IPS-18a (cell line): Measurements from ENCODE around the gene EME2.

ENCODE experiments used
- H3K27ac ChIP-seq: one replicate; pipeline ENCODE4 v1.5.1; 2013; ENCODE audit warnings: low read length
- H3K27me3 ChIP-seq: one replicate; pipeline ENCODE4 v1.6.1; 2013; ENCODE audit warnings: mild to moderate bottlenecking, low read length; ENCODE audit not compliant: control insufficient read depth, insufficient read depth
- H3K36me3 ChIP-seq: one replicate; pipeline ENCODE4 v1.6.1; 2013; ENCODE audit warnings: low read depth, low read length; ENCODE audit not compliant: control insufficient read depth
- H3K4me1 ChIP-seq: one replicate; pipeline ENCODE4 v1.6.1; 2013; ENCODE audit warnings: low read depth, low read length; ENCODE audit not compliant: control insufficient read depth
- H3K4me3 ChIP-seq: one replicate; pipeline ENCODE4 v1.5.1; 2013; ENCODE audit warnings: low read length
- H3K9ac ChIP-seq: one replicate; pipeline ENCODE4 v1.6.1; 2013; ENCODE audit warnings: mild to moderate bottlenecking, low read length, moderate library complexity
- H3K9me3 ChIP-seq: one replicate; pipeline ENCODE4 v1.6.1; 2013; ENCODE audit warnings: low read depth, low read length; ENCODE audit not compliant: control insufficient read depth

EME2 gene

GRCh38 chr16:1762879-1763520 lies 9.6 kb upstream of the EME2 start:
- Histone ChIP-seq H3K36me3 (no peaks in the 10 kb centered on the region), H3K27me3 (no peaks in the 10 kb centered on the region), H3K27ac (no peak overlapping the region), H3K9ac (no peak overlapping the region), H3K9me3 (no peaks in the 10 kb centered on the region), H3K4me3 (no peak overlapping the region), H3K4me1 (no peaks in the 10 kb centered on the region)

- no peak overlapping the region for H3K9ac ChIP-seq
- H3K36me3 ChIP-seq = no peaks in the 10 kb centered on the region
- no peaks in the 10 kb centered on the region for H3K9me3 ChIP-seq
- H3K4me1 ChIP-seq = no peaks in the 10 kb centered on the region
- no peak overlapping the region for H3K4me3 ChIP-seq
- no peaks in the 10 kb centered on the region for H3K27me3 ChIP-seq
- H3K27ac ChIP-seq = no peak overlapping the region
Observed at GRCh38 chr16:1763521-1764511, 8.8 kb upstream of the EME2 start.

GRCh38 chr16:1764971-1765370 lies 7.6 kb upstream of the EME2 start:
- Histone ChIP-seq H3K9me3 (no peaks in the 10 kb centered on the region), H3K27me3 (no peaks in the 10 kb centered on the region), H3K36me3 (no peaks in the 10 kb centered on the region), H3K4me1 (no peaks in the 10 kb centered on the region), H3K9ac (no peak overlapping the region), H3K4me3 (no peak overlapping the region), H3K27ac (no peak overlapping the region)

- H3K4me1 ChIP-seq = no peaks in the 10 kb centered on the region
- H3K27ac ChIP-seq = no peak overlapping the region
- no peak overlapping the region for H3K4me3 ChIP-seq
- no peaks in the 10 kb centered on the region for H3K36me3 ChIP-seq
- H3K27me3 ChIP-seq = no peaks in the 10 kb centered on the region
- H3K9ac ChIP-seq = no peak overlapping the region
- no peaks in the 10 kb centered on the region for H3K9me3 ChIP-seq
Observed at GRCh38 chr16:1765826-1766225, 6.8 kb upstream of the EME2 start.

- Histone ChIP-seq H3K4me3 (no peak overlapping the region), H3K4me1 (no peaks in the 10 kb centered on the region), H3K27ac (no peak overlapping the region), H3K9me3 (no peaks in the 10 kb centered on the region), H3K9ac (no peak overlapping the region), H3K27me3 (no peaks in the 10 kb centered on the region), H3K36me3 (no peaks in the 10 kb centered on the region)
Observed at GRCh38 chr16:1766231-1766630, 6.4 kb upstream of the EME2 start.

- Histone ChIP-seq H3K4me1 (no peaks in the 10 kb centered on the region), H3K27ac (no peak overlapping the region), H3K9me3 (no peaks in the 10 kb centered on the region), H3K36me3 (no peaks in the 10 kb centered on the region), H3K4me3 (no peak overlapping the region), H3K27me3 (no peaks in the 10 kb centered on the region), H3K9ac (no peak overlapping the region)
Observed at GRCh38 chr16:1766701-1767100, 5.9 kb upstream of the EME2 start.

GRCh38 chr16:1767116-1767994 lies 5.3 kb upstream of the EME2 start:
- H3K4me1 ChIP-seq = no peaks in the 10 kb centered on the region

GRCh38 chr16:1768061-1768766 lies 4.4 kb upstream of the EME2 start:
- Histone ChIP-seq H3K4me3 (no peak overlapping the region), H3K4me1 (no peaks in the 10 kb centered on the region), H3K36me3 (no peaks in the 10 kb centered on the region), H3K27ac (no peak overlapping the region), H3K9me3 (no peaks in the 10 kb centered on the region), H3K27me3 (no peaks in the 10 kb centered on the region), H3K9ac (no peak overlapping the region)

More at GRCh38 chr16:1767116-1767994, 5.3 kb upstream of the EME2 start:
- Histone ChIP-seq H3K36me3 (no peaks in the 10 kb centered on the region), H3K9me3 (no peaks in the 10 kb centered on the region), H3K27ac (no peak overlapping the region), H3K9ac (no peak overlapping the region), H3K4me3 (no peak overlapping the region), H3K27me3 (no peaks in the 10 kb centered on the region)

GRCh38 chr16:1768767-1769401 lies 3.7 kb upstream of the EME2 start:
- no peak overlapping the region for H3K27ac ChIP-seq
- H3K36me3 ChIP-seq = no peaks in the 10 kb centered on the region
- H3K27me3 ChIP-seq = no peaks in the 10 kb centered on the region
- no peaks in the 10 kb centered on the region for H3K4me1 ChIP-seq
- H3K9ac ChIP-seq = no peak overlapping the region
- H3K9me3 ChIP-seq = no peaks in the 10 kb centered on the region
- no peak overlapping the region for H3K4me3 ChIP-seq

GRCh38 chr16:1769402-1770300 lies 3.0 kb upstream of the EME2 start:
- no peaks in the 10 kb centered on the region for H3K4me1 ChIP-seq
- H3K27me3 ChIP-seq = no peaks in the 10 kb centered on the region
- H3K4me3 ChIP-seq = peak overlapping the region; percentile 81
- H3K36me3 ChIP-seq = no peaks in the 10 kb centered on the region
- no peak overlapping the region for H3K27ac ChIP-seq
- H3K9me3 ChIP-seq = no peaks in the 10 kb centered on the region
- no peak overlapping the region for H3K9ac ChIP-seq
